GM12878 (cell line): ENCODE results near the gene EGF.

Experiments
- ELK1 ChIP-seq: IDR thresholded peaks from 2 replicates; pipeline ENCODE4 v1.6.1; 2012; ENCODE audit warnings: low read depth, low read length, improper control_type of control experiment
- IRF3 ChIP-seq: fragments of 450-650 bp; IDR thresholded peaks from 2 replicates; pipeline ENCODE4 v1.6.1; 2014; ENCODE audit warnings: mild to moderate bottlenecking
- JUNB ChIP-seq: IDR thresholded peaks from 2 replicates; pipeline ENCODE4 v1.6.1; 2016; ENCODE audit warnings: antibody characterized with exemption, mild to moderate bottlenecking
- MTA3 ChIP-seq: IDR thresholded peaks from 2 replicates; pipeline ENCODE4 v1.6.1; 2012; ENCODE audit warnings: low read length, inconsistent platforms, borderline replicate concordance
- POLR2A ChIP-seq: IDR thresholded peaks from 2 replicates; pipeline ENCODE4 v1.6.1; 2011; ENCODE audit warnings: low read depth, mild to moderate bottlenecking, low read length
- RB1 ChIP-seq: fragments of 450-650 bp; formaldehyde crosslinking; IDR thresholded peaks from 2 replicates; pipeline ENCODE4 v1.6.1; 2017; ENCODE audit warnings: mild to moderate bottlenecking, borderline replicate concordance
- ZZZ3 ChIP-seq: IDR thresholded peaks from 2 replicates; pipeline ENCODE4 v1.6.1; 2011; ENCODE audit warnings: low read depth; ENCODE audit not compliant: control insufficient read depth, insufficient read length

- TF ChIP-seq POLR2A: no peak
- TF ChIP-seq ELK1: no peak
- no peak for TF ChIP-seq MTA3
- TF ChIP-seq ZZZ3: no peak
- TF ChIP-seq JUNB: 0 out of 2 replicates have a peak, but pooled peaks have one; percentile 15
- TF ChIP-seq IRF3: no peak
- TF ChIP-seq RB1: no peak
These were observed 142.6 kb downstream of the EGF start for GRCh38 chr4:110055158-110055768.
